Mesodermal cell (in vitro differentiated cells): ENCODE measurements around the gene LRCH4.
"Not testable (repeated sequence)": the region's sequence is repeated elsewhere in the genome, so short reads cannot be mapped to it uniquely, and the experiment has no call there.

Experiments
- H3K27ac ChIP-seq: 2 replicates; pipeline ENCODE4 v1.7.0; 2013; ENCODE audit warnings: mild to moderate bottlenecking, low read depth, low read length, moderate library complexity; ENCODE audit not compliant: severe bottlenecking
- H3K36me3 ChIP-seq: 2 replicates; pipeline ENCODE4 v1.7.1; 2013; ENCODE audit warnings: mild to moderate bottlenecking, low read length, moderate library complexity; ENCODE audit not compliant: control insufficient read depth, insufficient read depth
- H3K4me1 ChIP-seq: one replicate; pipeline ENCODE4 v1.7.1; 2013; ENCODE audit warnings: mild to moderate bottlenecking, low read length; ENCODE audit not compliant: insufficient read depth, control insufficient read depth, poor library complexity, severe bottlenecking
- H3K4me3 ChIP-seq: 2 replicates; pipeline ENCODE4 v1.7.0; 2013; ENCODE audit warnings: low read length, control low read depth, mild to moderate bottlenecking; ENCODE audit not compliant: insufficient read depth, poor library complexity, severe bottlenecking; ENCODE audit errors: extremely low read depth
- H3K9me3 ChIP-seq: 2 replicates; pipeline ENCODE4 v1.7.1; 2013; ENCODE audit warnings: mild to moderate bottlenecking, low read length, moderate library complexity; ENCODE audit not compliant: control insufficient read depth
- WGBS, 2 experiments: methylation state at CpG; one replicate each; pipeline ENCODE4 v1.1.5; 2013; ENCODE audit warnings: missing lambda C conversion rate in 2 of 2; ENCODE audit not compliant: insufficient coverage in 2 of 2; 5-methylcytosine and 5-hydroxymethylcytosine counted together

LRCH4 gene

DNA sequence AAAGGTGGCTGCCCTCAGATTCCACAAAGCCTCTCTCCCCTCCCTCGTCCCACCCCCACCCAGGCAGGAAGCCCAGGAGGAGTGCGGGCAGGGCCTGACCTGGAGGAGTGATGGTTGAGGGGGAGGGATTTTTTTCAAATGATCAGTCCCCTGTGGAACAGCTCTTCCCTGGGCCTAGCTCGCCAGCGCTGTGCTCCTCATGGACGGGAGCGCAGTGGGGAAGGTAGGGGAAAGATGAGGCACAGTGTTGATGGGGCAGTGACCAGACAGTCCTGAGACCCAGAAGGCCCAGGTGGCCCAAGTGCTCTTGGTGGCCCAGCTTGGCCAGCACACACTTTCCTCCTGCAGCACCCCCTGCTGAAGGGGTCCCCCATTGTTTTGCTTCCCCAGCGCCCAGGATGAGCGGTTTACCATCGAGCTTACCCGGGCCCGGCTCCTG, 20.8 kb downstream of the LRCH4 start:
- no peaks in the 10 kb centered on the region for H3K9me3 ChIP-seq
- H3K27ac ChIP-seq = no peak overlapping the region
- WGBS, 2 experiments = 97% methylated on average over 4 of the region's 11 CpGs; no CpG with 5 or more reads in 1 of the 2 experiments
- H3K4me3 ChIP-seq = no peak overlapping the region
- H3K36me3 ChIP-seq = peaks cover 11% of the 10 kb centered on the region
- H3K4me1 ChIP-seq = peaks cover 3% of the 10 kb centered on the region

DNA sequence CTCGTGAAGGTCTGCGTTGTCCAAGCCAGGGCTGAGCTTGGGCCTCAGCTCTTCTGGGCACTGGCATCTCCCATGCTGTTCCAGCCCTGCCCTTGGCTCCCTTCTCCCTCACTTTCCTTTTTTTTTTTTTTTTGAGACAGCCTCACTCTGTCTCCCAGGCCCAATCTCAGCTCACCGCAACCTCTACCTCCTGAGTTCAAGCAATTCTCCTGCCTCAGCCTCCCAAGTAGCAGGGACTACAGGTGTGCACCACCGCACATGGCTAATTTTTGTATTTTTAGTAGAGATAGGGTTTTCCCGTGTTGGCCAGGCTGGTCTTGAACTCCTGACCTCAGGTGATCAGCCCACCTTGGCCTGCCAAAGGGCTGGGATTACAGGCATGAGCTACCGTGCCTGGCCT, 21.5 kb downstream of the LRCH4 start:
- H3K36me3 ChIP-seq = peaks cover 11% of the 10 kb centered on the region
- 87 to 96% methylated on average over 2 to 4 of the region's 6 CpGs for WGBS, 2 experiments
- H3K4me3 ChIP-seq, H3K4me1 ChIP-seq, H3K27ac ChIP-seq, H3K9me3 ChIP-seq: not testable (repeated sequence)

DNA sequence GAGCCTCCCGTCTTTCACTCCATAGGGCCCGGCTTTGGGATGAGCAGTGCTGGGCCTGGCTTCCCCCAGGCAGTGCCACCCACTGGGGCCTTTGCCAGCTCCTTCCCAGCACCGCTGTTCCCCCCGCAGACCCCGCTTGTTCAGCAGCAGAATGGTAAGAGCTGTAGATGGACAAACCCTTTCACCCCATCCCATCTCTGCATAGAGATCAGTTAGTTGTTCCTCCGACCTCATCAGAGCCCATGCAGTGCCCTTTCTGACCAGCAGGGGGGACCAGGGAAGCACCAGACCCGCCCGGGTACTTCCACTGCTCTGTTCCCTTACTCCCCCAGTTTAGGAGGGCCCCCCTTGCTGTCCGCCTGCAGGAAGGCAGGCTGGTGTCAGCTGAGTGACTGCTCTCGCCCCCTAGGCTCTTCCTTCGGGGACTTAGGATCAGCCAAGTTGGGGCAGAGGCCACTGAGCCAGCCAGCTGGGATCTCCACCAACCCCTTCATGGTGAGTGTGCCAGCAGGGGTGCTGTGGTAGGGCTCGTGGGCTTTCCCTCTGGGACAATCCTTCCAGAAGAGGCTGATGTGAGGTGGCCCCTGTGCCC, 22.0 kb downstream of the LRCH4 start:
- H3K36me3 ChIP-seq = peaks cover 11% of the 10 kb centered on the region
- peaks cover 2% of the 10 kb centered on the region for H3K4me1 ChIP-seq
- H3K4me3 ChIP-seq = no peak overlapping the region
- H3K27ac ChIP-seq = no peak overlapping the region
- WGBS, 2 experiments = 49 to 55% methylated on average over 9 to 12 of the region's 12 CpGs
- no peaks in the 10 kb centered on the region for H3K9me3 ChIP-seq

DNA sequence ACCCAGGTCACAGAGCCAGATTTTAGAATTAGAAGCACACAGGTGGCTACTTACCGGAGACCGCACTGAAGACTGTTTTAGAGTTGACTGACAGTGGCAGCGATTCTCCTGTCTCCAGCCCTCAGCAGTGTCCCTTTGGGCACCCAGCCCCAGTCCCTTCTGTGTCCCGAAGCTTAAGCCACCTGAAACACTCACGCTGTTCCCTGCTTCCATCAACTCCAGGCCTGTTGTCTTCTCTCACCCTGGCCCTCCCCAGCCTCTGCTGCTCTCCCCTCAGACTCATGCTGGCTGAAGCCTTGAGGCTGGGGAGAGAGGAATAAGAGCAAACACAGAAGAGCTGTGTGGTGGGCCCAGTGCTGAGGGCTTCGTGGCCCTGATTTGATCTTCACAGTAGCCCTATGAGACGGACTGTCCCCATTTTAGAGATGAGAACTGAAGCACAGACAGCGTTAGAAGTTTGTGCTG, 22.8 kb downstream of the LRCH4 start:
- Histone ChIP-seq H3K9me3 (no peaks in the 10 kb centered on the region), H3K36me3 (peaks cover 11% of the 10 kb centered on the region), H3K4me3 (no peak overlapping the region), H3K4me1 (no peaks in the 10 kb centered on the region), H3K27ac (no peak overlapping the region)
- WGBS, 2 experiments = 89 to 95% methylated on average over 6 to 8 of the region's 8 CpGs

DNA sequence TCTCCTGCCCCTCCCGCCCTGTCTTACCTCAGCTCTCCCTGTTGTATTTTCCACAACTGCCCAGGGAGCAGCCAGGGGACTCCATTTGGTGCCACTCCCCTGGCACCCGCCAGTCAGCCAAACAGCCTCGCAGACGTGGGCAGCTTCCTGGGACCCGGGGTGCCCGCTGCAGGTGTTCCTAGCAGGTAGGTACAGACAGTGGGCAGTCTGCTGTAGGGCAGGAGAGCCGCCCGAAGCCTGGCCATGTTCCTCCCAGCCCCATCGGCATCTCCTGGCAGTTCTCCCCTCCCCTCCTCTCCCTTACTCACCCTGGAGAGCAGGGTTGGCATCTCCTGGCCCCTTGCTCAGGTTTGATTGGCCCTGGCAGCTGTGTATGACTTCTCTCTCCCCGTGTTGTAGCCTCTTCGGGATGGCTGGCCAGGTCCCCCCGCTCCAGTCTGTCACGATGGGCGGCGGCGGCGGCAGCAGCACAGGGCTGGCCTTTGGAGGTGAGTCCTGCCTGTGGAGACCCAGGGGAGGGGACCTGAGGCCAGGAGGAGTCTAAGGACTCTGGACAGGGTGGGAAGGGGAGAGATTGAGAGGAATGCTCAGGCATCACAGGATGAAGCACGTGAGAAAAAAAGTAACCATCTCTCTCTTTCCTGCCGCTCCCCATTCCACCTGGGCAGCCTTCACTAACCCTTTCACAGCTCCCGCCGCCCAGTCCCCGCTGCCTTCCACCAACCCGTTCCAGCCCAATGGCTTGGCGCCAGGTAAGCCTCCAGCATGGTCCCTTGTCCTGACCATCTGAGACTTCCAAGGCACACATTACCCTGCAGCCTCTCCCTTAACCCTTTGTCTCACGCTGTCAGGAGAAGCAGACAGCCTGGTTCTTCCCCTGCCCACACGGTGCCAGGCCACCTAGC, 23.5 kb downstream of the LRCH4 start:
- H3K4me3 ChIP-seq = no peak overlapping the region
- no peak overlapping the region for H3K27ac ChIP-seq
- no peaks in the 10 kb centered on the region for H3K9me3 ChIP-seq
- peaks cover 13% of the 10 kb centered on the region for H3K36me3 ChIP-seq
- WGBS, 2 experiments = 93% methylated on average over 21 to 26 of the region's 26 CpGs
- no peaks in the 10 kb centered on the region for H3K4me1 ChIP-seq

DNA sequence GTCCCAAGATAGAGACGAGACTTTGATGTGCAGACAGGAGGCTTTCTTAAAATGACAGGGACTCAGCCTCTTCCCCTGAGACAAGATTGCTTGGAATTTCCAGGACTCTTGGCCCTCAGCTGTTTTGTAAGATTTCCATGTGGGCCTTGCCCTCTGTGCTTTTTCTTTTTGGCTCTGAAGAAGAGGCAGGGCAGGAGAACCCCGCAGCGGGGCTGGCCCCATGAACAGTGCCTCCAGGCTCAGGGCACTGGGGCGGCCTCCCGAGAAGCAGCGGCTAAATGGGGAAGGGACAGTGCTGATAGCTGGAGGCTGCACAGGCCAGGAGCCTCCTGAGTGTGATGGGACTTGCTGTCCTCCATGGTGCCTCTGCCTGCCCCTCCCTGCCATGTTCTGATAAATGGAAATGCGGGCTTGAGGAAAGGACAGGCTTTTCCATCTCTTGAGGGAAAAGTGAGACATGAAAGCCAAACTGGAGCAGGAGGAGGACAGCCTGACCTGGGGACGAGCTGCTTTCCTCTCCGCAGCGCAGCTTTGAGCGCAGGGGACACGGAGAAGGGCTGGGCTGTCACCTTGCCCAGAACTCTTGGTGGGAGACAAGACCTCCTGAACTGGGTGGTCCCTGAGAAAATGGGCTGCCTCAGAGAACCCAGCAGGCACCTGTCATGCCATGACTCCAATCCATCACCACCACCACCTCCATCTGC, 24.3 kb downstream of the LRCH4 start:
- H3K36me3 ChIP-seq = peaks cover 17% of the 10 kb centered on the region
- H3K4me3 ChIP-seq = no peak overlapping the region
- no peaks in the 10 kb centered on the region for H3K9me3 ChIP-seq
- WGBS, 2 experiments = 94 to 98% methylated on average over 11 to 12 of the region's 12 CpGs
- H3K4me1 ChIP-seq = no peaks in the 10 kb centered on the region
- H3K27ac ChIP-seq = no peak overlapping the region

DNA sequence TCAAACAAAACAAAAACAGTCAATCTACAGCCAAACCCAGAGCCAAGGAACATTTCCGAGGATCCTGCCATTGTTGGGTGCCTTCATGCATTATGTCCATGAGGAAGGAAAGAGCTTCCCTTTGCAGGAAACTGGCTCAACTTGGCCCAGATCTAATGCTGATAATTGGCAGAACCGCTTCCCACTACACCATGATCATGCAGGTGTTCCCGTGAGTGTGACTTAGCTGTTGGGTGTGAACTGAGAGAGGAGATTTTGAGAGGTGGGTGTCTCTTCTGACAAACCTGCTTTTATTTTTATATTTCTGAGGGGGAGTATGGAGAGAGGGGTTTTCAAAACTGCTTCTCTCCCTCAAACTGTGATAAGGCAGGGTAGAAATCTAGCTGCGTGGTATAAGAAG, 26.8 kb downstream of the LRCH4 start:
- Histone ChIP-seq H3K4me3 (no peak overlapping the region), H3K36me3 (peaks cover 29% of the 10 kb centered on the region), H3K4me1 (no peaks in the 10 kb centered on the region), H3K27ac (no peak overlapping the region), H3K9me3 (no peaks in the 10 kb centered on the region)
- 85 to 100% methylated on average over 2 of the region's 4 CpGs for WGBS, 2 experiments

DNA sequence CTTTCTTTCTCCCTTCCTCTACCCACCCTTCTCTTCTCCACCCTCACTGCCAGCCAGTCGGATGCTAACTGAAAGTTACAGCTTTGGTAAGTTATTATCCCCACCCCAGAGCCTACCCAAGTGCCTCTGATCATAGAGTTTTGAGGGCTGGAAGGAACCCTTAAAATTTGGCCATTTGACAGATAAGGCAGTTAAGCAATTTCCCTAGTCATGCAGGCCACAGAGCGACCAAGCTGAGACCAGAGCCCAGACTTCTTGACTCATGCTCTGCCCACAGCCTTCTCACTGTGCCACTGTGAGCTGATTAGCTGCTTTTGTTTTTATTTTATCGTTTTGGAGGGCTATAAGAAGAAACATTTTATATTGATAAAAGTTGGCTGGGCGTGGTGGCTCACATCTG, 29.4 kb downstream of the LRCH4 start:
- Histone ChIP-seq H3K36me3 (peaks cover 40% of the 10 kb centered on the region), H3K27ac (no peak overlapping the region), H3K4me1 (no peaks in the 10 kb centered on the region), H3K9me3 (no peaks in the 10 kb centered on the region), H3K4me3 (no peak overlapping the region)
- WGBS, 2 experiments = 77 to 89% methylated on average over 3 to 4 of the region's 4 CpGs

DNA sequence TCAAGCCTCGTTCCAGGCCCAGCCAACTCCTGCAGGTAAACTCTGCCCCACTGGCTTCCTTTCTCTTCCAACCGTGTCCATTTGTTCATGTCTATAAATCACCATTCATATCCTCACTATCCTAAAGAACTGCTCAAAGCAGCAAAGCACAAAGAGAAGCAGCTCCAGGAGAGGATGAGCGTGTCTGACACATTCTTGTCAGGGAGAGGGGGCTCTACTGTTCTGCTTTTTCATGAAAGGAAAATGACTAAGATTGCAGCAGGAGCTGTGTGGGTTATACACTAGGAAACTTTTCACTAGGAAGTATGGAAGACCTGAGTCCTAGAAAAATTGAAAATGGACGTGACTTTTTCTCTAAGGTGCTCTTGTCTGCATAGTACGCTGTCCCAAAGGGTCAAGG, 30.2 kb downstream of the LRCH4 start:
- no peak overlapping the region for H3K27ac ChIP-seq
- H3K36me3 ChIP-seq = peaks cover 41% of the 10 kb centered on the region
- WGBS, 2 experiments = 92 to 97% methylated on average over 4 to 5 of the region's 5 CpGs
- no peak overlapping the region for H3K4me3 ChIP-seq
- no peaks in the 10 kb centered on the region for H3K9me3 ChIP-seq
- no peaks in the 10 kb centered on the region for H3K4me1 ChIP-seq

DNA sequence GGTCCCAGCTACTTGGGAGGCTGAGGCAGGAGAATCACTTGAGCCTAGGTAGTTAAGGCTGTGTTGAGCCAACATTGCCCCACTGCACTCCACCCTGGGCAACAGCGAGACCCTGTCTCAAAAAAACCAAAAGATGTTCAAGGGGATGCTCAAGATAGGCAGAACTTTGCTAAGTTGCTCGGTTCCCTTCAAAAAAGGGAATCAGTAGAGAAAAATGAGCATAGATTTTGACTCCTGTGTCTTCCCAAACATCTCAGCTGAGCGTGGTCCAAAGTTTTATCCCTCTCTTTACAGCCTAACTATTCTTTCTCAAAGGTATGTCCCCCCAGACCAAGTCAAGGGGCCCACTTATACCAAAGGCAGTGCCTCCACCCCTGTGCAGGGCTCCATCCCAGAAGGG, 32.9 kb downstream of the LRCH4 start:
- H3K4me1 ChIP-seq = peaks cover 8% of the 10 kb centered on the region
- no peaks in the 10 kb centered on the region for H3K9me3 ChIP-seq
- H3K4me3 ChIP-seq = no peak overlapping the region
- H3K36me3 ChIP-seq = peaks cover 53% of the 10 kb centered on the region
- 74 to 97% methylated on average over 3 of the region's 3 CpGs for WGBS, 2 experiments
- H3K27ac ChIP-seq = no peak overlapping the region
